Body of pancreas (tissue), 4 donors: ENCODE data around the gene UNC93B1.
"Not testable (repeated sequence)": the region's sequence is repeated elsewhere in the genome, so short reads cannot be mapped to it uniquely, and the experiment has no call there.

Source experiments
- CTCF ChIP-seq, 7 experiments: fragments of 450-650 bp in 4 of 7; fragments of 200-600 bp in 3 of 7; sonication (generic) in 3 of 7; IDR thresholded peaks; one replicate each; pipeline ENCODE4 v1.5.1; 2016 to 2019; ENCODE audit warnings: antibody characterized with exemption in 7 of 7
- POLR2A ChIP-seq, 3 donors: fragments of 450-650 bp; IDR thresholded peaks; one replicate each; pipeline ENCODE4 v1.6.1; 2016; ENCODE audit warnings: antibody characterized with exemption in 3 of 3, mild to moderate bottlenecking in 2 of 3

- not testable (repeated sequence) for TF ChIP-seq CTCF, POLR2A (IDR thresholded peaks at IDR 0.05)
Measured at GRCh38 chr11:67950705-67951104, 53.2 kb downstream of the UNC93B1 start.
